Measurements from ENCODE around the gene SKIDA1.

Gene SKIDA1

GRCh38 chr10:21524526-21525366 is 736 bp downstream of the SKIDA1 start:
- no peak for TF ChIP-seq ZNF121 (tag by site-specific recombination; IDR thresholded peaks at IDR 0.05)
- no peak for TF ChIP-seq ZNF701 (tag by site-specific recombination; IDR thresholded peaks at IDR 0.05)
- peak; percentile 25; the same call in 1 of the 2 replicates for TF ChIP-seq ZFP69B (tag by site-specific recombination; IDR thresholded peaks at IDR 0.05)
- TF ChIP-seq ZNF596 (tag by site-specific recombination; IDR thresholded peaks at IDR 0.05): no peak; the same call in 1 of the 2 replicates
- TF ChIP-seq KLF10 (tag by site-specific recombination; IDR thresholded peaks at IDR 0.05): no peak
- no peak for TF ChIP-seq ZNF311 (tag by site-specific recombination; IDR thresholded peaks at IDR 0.05; ENCODE audit: borderline replicate concordance)
- TF ChIP-seq ZBTB49 (tag by site-specific recombination; IDR thresholded peaks at IDR 0.05; ENCODE audit: low read depth): no peak
- TF ChIP-seq MZF1 (tag by site-specific recombination; IDR thresholded peaks at IDR 0.05; ENCODE audit: borderline replicate concordance): peak; percentile 99
- no peak for TF ChIP-seq ZNF426 (tag by site-specific recombination; IDR thresholded peaks at IDR 0.05)
- TF ChIP-seq ZNF138 (tag by site-specific recombination; IDR thresholded peaks at IDR 0.05; ENCODE audit: borderline replicate concordance): no peak
- TF ChIP-seq ATF2 (tag by site-specific recombination; IDR thresholded peaks at IDR 0.05; ENCODE audit: low read depth): no peak
- no peak for TF ChIP-seq GLI4 (tag by site-specific recombination; IDR thresholded peaks at IDR 0.05)
- TF ChIP-seq ZNF140 (tag by site-specific recombination; IDR thresholded peaks at IDR 0.05): no peak
- TF ChIP-seq ZNF76 (tag by site-specific recombination; IDR thresholded peaks at IDR 0.05; ENCODE audit: borderline replicate concordance, low read depth): peak; percentile 44; the same call in 1 of the 2 replicates
- TF ChIP-seq ZNF664 (tag by site-specific recombination; IDR thresholded peaks at IDR 0.05): peak; percentile 10; the same call in 1 of the 2 replicates
- no peak for TF ChIP-seq ZNF529 (tag by site-specific recombination; IDR thresholded peaks at IDR 0.05; ENCODE audit: insufficient replicate concordance)
- peak; percentile 40; the same call in 1 of the 2 replicates for TF ChIP-seq PRDM1 (tag by site-specific recombination; IDR thresholded peaks at IDR 0.05)
- TF ChIP-seq IKZF3 (tag by site-specific recombination; IDR thresholded peaks at IDR 0.05): no peak
- no peak for TF ChIP-seq YY2 (tag by site-specific recombination; IDR thresholded peaks at IDR 0.05)
- TF ChIP-seq ZNF521 (tag by site-specific recombination; IDR thresholded peaks at IDR 0.05): no peak
- no peak for TF ChIP-seq PRDM10 (tag by site-specific recombination; IDR thresholded peaks at IDR 0.05)
- Histone ChIP-seq H3K36me3 (ENCODE audit: control insufficient read depth in 2 of 2, insufficient read depth in 1 of 2, low read length in 2 of 2) (no peaks in the 10 kb centered on the region), H3K9me3 (ENCODE audit: control insufficient read depth, insufficient read depth, low read depth, low read length) (no peaks in the 10 kb centered on the region), H3K27ac (ENCODE audit: extremely low read depth, low read depth, low read length) (peak overlapping the region; percentile 98), H3K4me1 (ENCODE audit: control insufficient read depth, insufficient read depth, low read length) (peaks cover 21% of the 10 kb centered on the region; the same call in 1 of the 2 replicates), H3K4me3 (ENCODE audit: low read depth, low read length) (peak overlapping the region; percentile 58; the same call in 1 of the 2 replicates)
- CTCF ChIA-PET: interaction anchor here (0.7 kb wide), 3 partner anchors 72 to 386 kb away, joined by 3 to 4 read pairs (median 4); no protein-coding TSS in a partner anchor
- POLR2A ChIA-PET: interaction anchor here (0.6 to 3.5 kb wide), 5 partner anchors 9 to 232 kb away, joined by 3 to 33 read pairs (median 8); no protein-coding TSS in a partner anchor
